HG03571 (cell line): ENCODE results near the gene GON4L.
"Not testable (repeated sequence)": the region's sequence is repeated elsewhere in the genome, so short reads cannot be mapped to it uniquely, and the experiment has no call there.

Experiments used
- ATAC-seq: cut with Tn5 transposase; IDR thresholded peaks from one replicate; pipeline ENCODE4 v1.9.1; 2021; ENCODE audit not compliant: unreplicated experiment

GON4L gene

GRCh38 chr1:155827450-155827849 lies 29.6 kb downstream of the GON4L start:
- ATAC-seq, result no peak

- no peak for ATAC-seq
These were observed 40.7 kb downstream of the GON4L start for GRCh38 chr1:155816351-155816750.

GRCh38 chr1:155813672-155814071 lies 43.3 kb downstream of the GON4L start:
- ATAC-seq, result no peak

GRCh38 chr1:155812878-155813277 lies 44.1 kb downstream of the GON4L start:
- no peak for ATAC-seq

- ATAC-seq, result no peak
These were observed 47.9 kb downstream of the GON4L start for GRCh38 chr1:155809088-155809487.

- ATAC-seq, result no peak
These were observed 55.9 kb downstream of the GON4L start for GRCh38 chr1:155801149-155801548.

GRCh38 chr1:155795618-155796017 lies 61.4 kb downstream of the GON4L start:
- ATAC-seq, result not testable (repeated sequence)

GRCh38 chr1:155794605-155795245 lies 62.3 kb downstream of the GON4L start:
- ATAC-seq, result no peak

GRCh38 chr1:155793213-155793612 lies 63.8 kb downstream of the GON4L start:
- no peak for ATAC-seq

GRCh38 chr1:155777582-155777981 lies 79.4 kb downstream of the GON4L start:
- ATAC-seq, result no peak

GRCh38 chr1:155776414-155776813 lies 80.6 kb downstream of the GON4L start:
- no peak for ATAC-seq

- ATAC-seq, result no peak
These were observed 83.8 kb downstream of the GON4L start for GRCh38 chr1:155773221-155773620.

- no peak for ATAC-seq
These were observed 87.8 kb downstream of the GON4L start for GRCh38 chr1:155769257-155769656.

GRCh38 chr1:155767399-155767989 lies 89.5 kb downstream of the GON4L start:
- not testable (repeated sequence) for ATAC-seq

GRCh38 chr1:155763989-155764388 lies 93.0 kb downstream of the GON4L start:
- ATAC-seq, result not testable (repeated sequence)

- ATAC-seq, result not testable (repeated sequence)
These were observed 93.8 kb downstream of the GON4L start for GRCh38 chr1:155763090-155763815.

- ATAC-seq, result no peak
These were observed 95.1 kb downstream of the GON4L start for GRCh38 chr1:155761736-155762405.

GRCh38 chr1:155760751-155761475 lies 96.1 kb downstream of the GON4L start:
- ATAC-seq, result no peak

- no peak for ATAC-seq
These were observed 96.9 kb downstream of the GON4L start for GRCh38 chr1:155759966-155760630.

GRCh38 chr1:155759017-155759416 lies 98.0 kb downstream of the GON4L start:
- not testable (repeated sequence) for ATAC-seq
